B cell (primary cell): ENCODE measurements around the gene LRRC43. TPM values are rescaled to one million over a fixed set of nuclear protein-coding genes. Genes with fewer than 3 reads are reported as not detected.
A peak's percentile ranks its signal among the peaks of the same experiment; 100 is the strongest.

Experiments
- ATAC-seq: fragments of 200-7000 bp; cut with Tn5 transposase; one replicate; pipeline ENCODE4 v1.10.0; 2021; ENCODE audit warnings: low read depth, mild to moderate bottlenecking, moderate number of reproducible peaks, moderate library complexity
- CTCF ChIA-PET: fragments of 350-600 bp; sonication (Branson Sonifier 250); formaldehyde crosslinking; loops from one replicate; lab custom pipeline; 2021; ENCODE audit warnings: antibody characterized with exemption, inconsistent platforms; lab: Charles Lee
- POLR2A ChIA-PET: fragments of 350-600 bp; sonication (Branson Sonifier 250); formaldehyde crosslinking; loops from one replicate; lab custom pipeline; 2021; ENCODE audit warnings: antibody characterized with exemption; lab: Charles Lee
- DNase-seq: peaks from one replicate; pipeline ENCODE4 v3.0.0; 2013
- H2AFZ ChIP-seq: 2 replicates; pipeline ENCODE4 v1.6.1; 2012; ENCODE audit warnings: mild to moderate bottlenecking, low read depth, low read length; ENCODE audit not compliant: insufficient read depth, poor library complexity, severe bottlenecking
- H3K27ac ChIP-seq, 2 donors: 1 replicate in 1 of 2; 2 replicates in 1 of 2; pipeline ENCODE4 v1.5.1; 2012 to 2013; ENCODE audit warnings: low read length in 2 of 2, mild to moderate bottlenecking in 2 of 2, moderate library complexity in 1 of 2
- H3K27me3 ChIP-seq, 4 experiments: fragments of 200-600 bp in 1 of 4; sonication (generic) in 1 of 4; replicated peaks in 1 of 4; 1 replicate in 2 of 4; 2 replicates in 2 of 4; pipeline versions ENCODE4 v1.6.1 to v1.7.0; 2013 to 2016; ENCODE audit warnings: low read length in 3 of 4, mild to moderate bottlenecking in 2 of 4, mixed read lengths in 1 of 4, moderate library complexity in 1 of 4; ENCODE audit not compliant: insufficient read depth in 4 of 4, control insufficient read depth in 3 of 4; ENCODE audit errors: control extremely low read depth in 1 of 4
- H3K36me3 ChIP-seq, 2 experiments: replicated peaks in 1 of 2; 1 replicate in 1 of 2; 2 replicates in 1 of 2; pipeline versions ENCODE4 v1.6.1 to v1.7.1; 2013; ENCODE audit warnings: low read length in 1 of 2; ENCODE audit not compliant: insufficient read depth in 2 of 2, control insufficient read depth in 1 of 2; ENCODE audit errors: control extremely low read depth in 1 of 2, extremely low read depth in 1 of 2
- H3K4me1 ChIP-seq, 2 donors: fragments of 200-600 bp in 1 of 2; sonication (generic) in 1 of 2; 1 replicate in 1 of 2; 2 replicates in 1 of 2; pipeline versions ENCODE4 v1.5.1 to v1.6.1; 2013 to 2017; ENCODE audit warnings: low read length in 2 of 2; ENCODE audit not compliant: control insufficient read depth in 2 of 2, insufficient read depth in 2 of 2
- H3K4me2 ChIP-seq: replicated peaks from 2 replicates; pipeline ENCODE3; 2012; ENCODE audit warnings: mild to moderate bottlenecking, low read depth, low read length; ENCODE audit not compliant: poor library complexity, severe bottlenecking
- H3K4me3 ChIP-seq, 5 experiments: fragments of 200-600 bp in 1 of 5; sonication (generic) in 1 of 5; 1 replicate in 3 of 5; 2 replicates in 2 of 5; pipeline versions ENCODE4 v1.5.1 to v1.7.0; 2011 to 2016; ENCODE audit warnings: low read length in 4 of 5, mild to moderate bottlenecking in 4 of 5, low read depth in 2 of 5, control low read depth in 1 of 5, moderate library complexity in 1 of 5; ENCODE audit not compliant: insufficient read depth in 1 of 5; ENCODE audit errors: control extremely low read depth in 1 of 5, extremely low read depth in 1 of 5
- H3K79me2 ChIP-seq: fragments of 200-600 bp; sonication (generic); one replicate; pipeline ENCODE4 v1.6.0; 2016; ENCODE audit warnings: low read length; ENCODE audit not compliant: control insufficient read depth, insufficient read depth
- H3K9ac ChIP-seq: fragments of 200-600 bp; sonication (generic); 2 replicates; pipeline ENCODE4 v1.6.1; 2017; ENCODE audit warnings: mild to moderate bottlenecking, low read length, moderate library complexity
- H3K9me3 ChIP-seq, 3 donors: one replicate each; pipeline versions ENCODE4 v1.6.1 to v1.7.1; 2013; ENCODE audit warnings: low read length in 2 of 3; ENCODE audit not compliant: control insufficient read depth in 2 of 3, insufficient read depth in 1 of 3; ENCODE audit errors: control extremely low read depth in 1 of 3
- H4K20me1 ChIP-seq: 2 replicates; pipeline ENCODE4 v1.6.0; 2012; ENCODE audit warnings: mild to moderate bottlenecking, low read length; ENCODE audit not compliant: insufficient read depth, control insufficient read depth, poor library complexity, severe bottlenecking
- H3K27ac Mint-ChIP-seq: one replicate; pipeline ENCODE4 v1.8.0; 2021; ENCODE audit warnings: mixed read lengths
- H3K27me3 Mint-ChIP-seq: one replicate; pipeline ENCODE4 v1.8.0; 2021; ENCODE audit warnings: mixed read lengths
- H3K4me1 Mint-ChIP-seq: one replicate; pipeline ENCODE4 v1.8.0; 2021; ENCODE audit warnings: mixed read lengths
- H3K4me3 Mint-ChIP-seq: one replicate; pipeline ENCODE4 v1.8.0; 2021; ENCODE audit warnings: mixed read lengths
- H3K9me3 Mint-ChIP-seq: one replicate; pipeline ENCODE4 v1.8.0; 2022; ENCODE audit warnings: mixed read lengths; ENCODE audit not compliant: insufficient read depth
- EZH2 ChIP-seq: IDR thresholded peaks from 2 replicates; pipeline ENCODE4 v1.6.1; 2012; ENCODE audit warnings: borderline replicate concordance, low read depth, mild to moderate bottlenecking, moderate library complexity, low read length; ENCODE audit not compliant: insufficient read depth, poor library complexity, severe bottlenecking
- WGBS: methylation state at CpG from one replicate; pipeline ENCODE4 v1.1.5; 2013; ENCODE audit warnings: missing lambda C conversion rate; ENCODE audit not compliant: insufficient coverage; 5-methylcytosine and 5-hydroxymethylcytosine counted together
- intact Hi-C: fragments of 100-400 bp; cut with micrococcal nuclease; formaldehyde crosslinking; loops from one replicate; pipeline ENCODE4 v1.10.0; 2022
- polyA plus RNA-seq: library from polyadenylated mRNA; depleted of rRNA; stranded (reverse); fragments of >200 nt; gene quantifications from 2 replicates; pipeline ENCODE4 v1.2.3, GENCODE V29; 2012
- total RNA-seq, 2 donors: library from RNA; stranded (reverse); fragments of 120-200 nt in 1 of 2; gene quantifications; 1 replicate in 1 of 2; 2 replicates in 1 of 2; pipeline versions ENCODE4 v1.2.3 to v1.2.4, GENCODE V29; 2013 to 2022
- TF ChIP-seq, protein P1 (sequence below): fragments of 200-600 bp; IDR thresholded peaks from one replicate; pipeline ENCODE4 v1.8.0; 2022; ENCODE audit warnings: antibody characterized with exemption, mild to moderate bottlenecking

LRRC43 gene
- total and polyA plus RNA-seq, 2 donors (not counting 1 experiment from before 2014, with no cell fraction given): not detected

DNA sequence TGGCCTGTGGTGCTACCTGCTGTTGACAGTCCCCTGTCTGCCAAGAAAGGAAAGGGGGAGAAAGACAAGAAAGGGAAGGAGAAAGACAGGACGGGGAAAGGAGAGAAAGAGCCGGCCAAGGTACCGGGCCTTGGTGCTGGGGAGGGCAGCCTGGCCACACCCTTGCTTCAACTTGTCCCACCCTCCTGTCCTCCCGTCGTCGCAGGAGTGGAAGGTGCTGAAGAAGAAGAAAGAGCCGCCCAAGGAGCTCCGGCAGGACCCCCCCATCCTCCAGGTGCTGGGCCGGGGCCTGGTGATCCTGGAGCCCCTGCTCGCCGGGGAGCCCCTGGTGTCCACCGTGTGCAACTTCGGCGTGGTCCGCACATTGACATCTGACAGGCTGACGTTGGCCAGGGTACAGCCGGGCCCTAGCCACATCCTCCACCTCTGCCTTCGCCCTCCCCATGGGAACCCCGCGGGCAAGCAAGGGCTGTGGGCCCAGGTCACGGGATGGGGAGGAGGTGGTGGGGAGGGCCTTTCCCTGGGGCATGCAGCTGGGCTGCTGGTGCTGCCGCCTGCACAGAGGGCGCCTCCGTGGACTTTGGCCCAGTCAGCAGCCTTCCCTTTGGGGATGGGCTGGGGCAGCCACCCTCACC, 17.7 kb downstream of the LRRC43 start:
- CTCF ChIA-PET: no interaction called here
- Histone ChIP-seq H3K4me1 (peaks cover 13 to 14% of the 10 kb centered on the region in 2 donors), H3K36me3 (no peaks in the 10 kb centered on the region), H4K20me1 (no peaks in the 10 kb centered on the region), H3K27me3 (peaks cover 0 to 47% (median 26%) of the 10 kb centered on the region in 4 experiments), H3K4me3 (no peak overlapping the region), H3K9ac (no peak overlapping the region), H3K27ac (no peak overlapping the region), H2AFZ (no peak overlapping the region), H3K4me2 (no peak overlapping the region), H3K9me3 (peaks cover 0 to 13% (median 0%) of the 10 kb centered on the region in 3 donors), H3K79me2 (no peaks in the 10 kb centered on the region)
- Mint-ChIP-seq H3K4me3 (no peak overlapping the region), H3K27ac (no peak overlapping the region), H3K9me3 (no peaks in the 10 kb centered on the region), H3K27me3 (peaks cover 36% of the 10 kb centered on the region), H3K4me1 (peaks cover 12% of the 10 kb centered on the region)
- no peak for DNase-seq
- no peak for TF ChIP-seq EZH2
- TF ChIP-seq, protein P1, sequence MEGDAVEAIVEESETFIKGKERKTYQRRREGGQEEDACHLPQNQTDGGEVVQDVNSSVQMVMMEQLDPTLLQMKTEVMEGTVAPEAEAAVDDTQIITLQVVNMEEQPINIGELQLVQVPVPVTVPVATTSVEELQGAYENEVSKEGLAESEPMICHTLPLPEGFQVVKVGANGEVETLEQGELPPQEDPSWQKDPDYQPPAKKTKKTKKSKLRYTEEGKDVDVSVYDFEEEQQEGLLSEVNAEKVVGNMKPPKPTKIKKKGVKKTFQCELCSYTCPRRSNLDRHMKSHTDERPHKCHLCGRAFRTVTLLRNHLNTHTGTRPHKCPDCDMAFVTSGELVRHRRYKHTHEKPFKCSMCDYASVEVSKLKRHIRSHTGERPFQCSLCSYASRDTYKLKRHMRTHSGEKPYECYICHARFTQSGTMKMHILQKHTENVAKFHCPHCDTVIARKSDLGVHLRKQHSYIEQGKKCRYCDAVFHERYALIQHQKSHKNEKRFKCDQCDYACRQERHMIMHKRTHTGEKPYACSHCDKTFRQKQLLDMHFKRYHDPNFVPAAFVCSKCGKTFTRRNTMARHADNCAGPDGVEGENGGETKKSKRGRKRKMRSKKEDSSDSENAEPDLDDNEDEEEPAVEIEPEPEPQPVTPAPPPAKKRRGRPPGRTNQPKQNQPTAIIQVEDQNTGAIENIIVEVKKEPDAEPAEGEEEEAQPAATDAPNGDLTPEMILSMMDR: no peak
- POLR2A ChIA-PET: no interaction called here
- 70% methylated on average over 13 of the region's 24 CpGs for WGBS
- ATAC-seq: no peak
- intact Hi-C loops: no loop called here

- no peak overlapping the region for H3K4me3 ChIP-seq
- H3K27me3 ChIP-seq: peaks cover 0 to 49% (median 26%) of the 10 kb centered on the region in 4 experiments
- Mint-ChIP-seq H3K4me1 (peaks cover 12% of the 10 kb centered on the region), H3K27ac (peak overlapping the region; percentile 67), H3K9me3 (no peaks in the 10 kb centered on the region), H3K4me3 (no peak overlapping the region), H3K27me3 (peaks cover 36% of the 10 kb centered on the region)
- ChIA-PET CTCF (no interaction called here), POLR2A (no interaction called here)
- H3K9me3 ChIP-seq: peaks cover 0 to 13% (median 0%) of the 10 kb centered on the region in 3 donors
- TF ChIP-seq EZH2: no peak
- TF ChIP-seq, protein P1: no peak
- no peak for DNase-seq
- H4K20me1 ChIP-seq: no peaks in the 10 kb centered on the region
- intact Hi-C loops: no loop called here
- 91% methylated on average over 4 of the region's 5 CpGs for WGBS
- no peaks in the 10 kb centered on the region for H3K79me2 ChIP-seq
- peaks cover 13 to 14% of the 10 kb centered on the region in 2 donors for H3K4me1 ChIP-seq
- no peak for ATAC-seq
- H3K27ac ChIP-seq: no peak overlapping the region
- no peak overlapping the region for H2AFZ ChIP-seq
- H3K36me3 ChIP-seq: no peaks in the 10 kb centered on the region
- H3K4me2 ChIP-seq: no peak overlapping the region
- H3K9ac ChIP-seq: no peak overlapping the region
These were observed 18.5 kb downstream of the LRRC43 start for GRCh38 chr12:122201381-122201780.
